IMR-90 (cell line): ENCODE measurements around the gene PXK.

Experiments used
- CEBPB ChIP-seq: IDR thresholded peaks from 2 replicates; pipeline ENCODE4 v1.6.1; 2012; ENCODE audit warnings: low read depth, low read length, improper control_type of control experiment
- CHD1 ChIP-seq: IDR thresholded peaks from 2 replicates; pipeline ENCODE4 v1.6.1; 2012; ENCODE audit warnings: low read depth, low read length, improper control_type of control experiment
- MAFK ChIP-seq: IDR thresholded peaks from 2 replicates; pipeline ENCODE4 v1.6.1; 2012; ENCODE audit warnings: low read depth, low read length, improper control_type of control experiment
- MAZ ChIP-seq: IDR thresholded peaks from 2 replicates; pipeline ENCODE4 v1.6.1; 2012; ENCODE audit warnings: low read depth, mild to moderate bottlenecking, low read length, improper control_type of control experiment, moderate library complexity, borderline replicate concordance
- POLR2A ChIP-seq: IDR thresholded peaks from 2 replicates; pipeline ENCODE4 v1.6.1; 2012; ENCODE audit warnings: mild to moderate bottlenecking, low read depth, low read length
- RAD21 ChIP-seq: IDR thresholded peaks from 2 replicates; pipeline ENCODE4 v1.6.1; 2012; ENCODE audit warnings: low read length, improper control_type of control experiment
- RFX5 ChIP-seq: IDR thresholded peaks from 2 replicates; pipeline ENCODE4 v1.8.0; 2012; ENCODE audit warnings: low read depth, mild to moderate bottlenecking, low read length, moderate library complexity
- SMC3 ChIP-seq: fragments of 150-350 bp; IDR thresholded peaks from 2 replicates; pipeline ENCODE4 v1.6.1; 2016; ENCODE audit warnings: low read depth, mild to moderate bottlenecking, antibody characterized with exemption, low read length, moderate library complexity
- TF ChIP-seq, protein P1 (sequence below): conservative IDR thresholded peaks from 2 replicates; pipeline ENCODE4 v1.5.1; 2012; ENCODE audit warnings: mild to moderate bottlenecking, low read depth, low read length, improper control_type of control experiment

DNA sequence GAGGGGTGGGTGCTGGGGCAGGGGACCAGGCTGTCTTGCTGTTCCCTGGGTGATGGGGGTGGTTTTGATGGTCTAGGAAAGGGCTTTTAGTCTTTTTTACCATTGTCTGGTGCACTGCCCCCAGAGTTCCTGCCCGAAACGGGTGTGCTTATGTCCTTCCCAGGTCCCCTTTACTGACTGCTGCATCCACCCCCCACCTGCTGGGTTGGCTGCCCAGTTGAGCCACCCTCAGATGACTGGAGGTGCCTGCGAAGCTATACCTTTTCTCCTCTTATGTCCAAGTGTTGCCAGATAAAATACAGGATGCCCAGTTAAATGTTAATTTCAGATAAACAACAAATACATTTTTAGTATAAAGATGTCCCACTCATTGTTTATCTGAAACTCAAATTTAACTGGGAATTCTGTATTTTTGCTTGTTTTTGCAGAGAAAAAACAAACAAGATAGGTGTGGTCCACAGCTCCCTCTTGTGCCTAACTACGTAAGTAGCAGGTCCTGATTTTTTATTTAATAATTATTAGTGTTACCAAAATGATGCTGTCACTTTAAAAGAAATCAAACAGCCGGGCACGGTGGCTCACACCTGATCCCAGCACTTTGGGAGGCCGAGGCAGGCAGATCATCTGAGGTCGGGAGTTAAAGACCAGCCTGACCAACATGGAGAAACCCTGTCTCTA lies 32.7 kb upstream of the PXK start:
- TF ChIP-seq CHD1 (no peak), SMC3 (peak; percentile 87), RAD21 (peak; percentile 82), MAFK (no peak), POLR2A (peak; percentile 43; the same call in 1 of the 2 replicates), RFX5 (no peak), CEBPB (no peak), MAZ (no peak)
- TF ChIP-seq, protein P1, sequence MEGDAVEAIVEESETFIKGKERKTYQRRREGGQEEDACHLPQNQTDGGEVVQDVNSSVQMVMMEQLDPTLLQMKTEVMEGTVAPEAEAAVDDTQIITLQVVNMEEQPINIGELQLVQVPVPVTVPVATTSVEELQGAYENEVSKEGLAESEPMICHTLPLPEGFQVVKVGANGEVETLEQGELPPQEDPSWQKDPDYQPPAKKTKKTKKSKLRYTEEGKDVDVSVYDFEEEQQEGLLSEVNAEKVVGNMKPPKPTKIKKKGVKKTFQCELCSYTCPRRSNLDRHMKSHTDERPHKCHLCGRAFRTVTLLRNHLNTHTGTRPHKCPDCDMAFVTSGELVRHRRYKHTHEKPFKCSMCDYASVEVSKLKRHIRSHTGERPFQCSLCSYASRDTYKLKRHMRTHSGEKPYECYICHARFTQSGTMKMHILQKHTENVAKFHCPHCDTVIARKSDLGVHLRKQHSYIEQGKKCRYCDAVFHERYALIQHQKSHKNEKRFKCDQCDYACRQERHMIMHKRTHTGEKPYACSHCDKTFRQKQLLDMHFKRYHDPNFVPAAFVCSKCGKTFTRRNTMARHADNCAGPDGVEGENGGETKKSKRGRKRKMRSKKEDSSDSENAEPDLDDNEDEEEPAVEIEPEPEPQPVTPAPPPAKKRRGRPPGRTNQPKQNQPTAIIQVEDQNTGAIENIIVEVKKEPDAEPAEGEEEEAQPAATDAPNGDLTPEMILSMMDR, result peak; percentile 85
